IPS-18a (cell line): ENCODE data around the gene MYH9.

Experiments used
- H3K27ac ChIP-seq: one replicate; pipeline ENCODE4 v1.5.1; 2013; ENCODE audit warnings: low read length
- H3K27me3 ChIP-seq: one replicate; pipeline ENCODE4 v1.6.1; 2013; ENCODE audit warnings: mild to moderate bottlenecking, low read length; ENCODE audit not compliant: control insufficient read depth, insufficient read depth
- H3K36me3 ChIP-seq: one replicate; pipeline ENCODE4 v1.6.1; 2013; ENCODE audit warnings: low read depth, low read length; ENCODE audit not compliant: control insufficient read depth
- H3K4me1 ChIP-seq: one replicate; pipeline ENCODE4 v1.6.1; 2013; ENCODE audit warnings: low read depth, low read length; ENCODE audit not compliant: control insufficient read depth
- H3K4me3 ChIP-seq: one replicate; pipeline ENCODE4 v1.5.1; 2013; ENCODE audit warnings: low read length
- H3K9ac ChIP-seq: one replicate; pipeline ENCODE4 v1.6.1; 2013; ENCODE audit warnings: mild to moderate bottlenecking, low read length, moderate library complexity
- H3K9me3 ChIP-seq: one replicate; pipeline ENCODE4 v1.6.1; 2013; ENCODE audit warnings: low read depth, low read length; ENCODE audit not compliant: control insufficient read depth

The MYH9 gene

GRCh38 chr22:36303115-36303467, 84.7 kb downstream of the MYH9 start:
- H3K27ac ChIP-seq: no peak overlapping the region
- H3K36me3 ChIP-seq: peaks cover 92% of the 10 kb centered on the region
- H3K27me3 ChIP-seq: no peaks in the 10 kb centered on the region
- no peak overlapping the region for H3K9ac ChIP-seq
- no peak overlapping the region for H3K4me3 ChIP-seq
- no peaks in the 10 kb centered on the region for H3K9me3 ChIP-seq
- H3K4me1 ChIP-seq: no peaks in the 10 kb centered on the region

- no peak overlapping the region for H3K27ac ChIP-seq
- peaks cover 93% of the 10 kb centered on the region for H3K36me3 ChIP-seq
Measured at GRCh38 chr22:36302439-36303114, 85.2 kb downstream of the MYH9 start.

DNA sequence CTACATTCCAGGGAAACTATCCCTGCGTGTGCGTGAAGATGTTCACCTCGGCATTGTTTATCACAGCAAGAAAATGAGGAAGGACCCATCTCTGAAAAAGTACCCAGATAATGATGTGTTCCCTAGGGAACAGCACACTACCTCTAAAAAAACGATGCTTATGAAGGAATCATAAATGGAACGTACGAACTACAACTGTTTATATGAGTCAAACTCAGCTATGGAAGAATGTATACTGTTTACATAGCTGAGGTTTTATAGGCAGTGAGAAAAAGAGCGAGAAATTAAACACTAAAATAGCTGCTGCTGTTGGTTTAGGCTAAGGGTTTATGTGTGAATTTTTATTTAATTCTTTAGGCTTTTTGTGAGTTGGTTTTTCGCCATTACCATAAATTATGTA, 85.9 kb downstream of the MYH9 start:
- Histone ChIP-seq H3K27me3 (no peaks in the 10 kb centered on the region), H3K4me3 (no peak overlapping the region), H3K4me1 (no peaks in the 10 kb centered on the region), H3K27ac (no peak overlapping the region), H3K36me3 (peaks cover 94% of the 10 kb centered on the region), H3K9ac (no peak overlapping the region), H3K9me3 (no peaks in the 10 kb centered on the region)

More at GRCh38 chr22:36302439-36303114, 85.2 kb downstream of the MYH9 start:
- no peaks in the 10 kb centered on the region for H3K9me3 ChIP-seq
- H3K4me3 ChIP-seq: no peak overlapping the region
- no peaks in the 10 kb centered on the region for H3K27me3 ChIP-seq
- H3K4me1 ChIP-seq: no peaks in the 10 kb centered on the region
- H3K9ac ChIP-seq: no peak overlapping the region

DNA sequence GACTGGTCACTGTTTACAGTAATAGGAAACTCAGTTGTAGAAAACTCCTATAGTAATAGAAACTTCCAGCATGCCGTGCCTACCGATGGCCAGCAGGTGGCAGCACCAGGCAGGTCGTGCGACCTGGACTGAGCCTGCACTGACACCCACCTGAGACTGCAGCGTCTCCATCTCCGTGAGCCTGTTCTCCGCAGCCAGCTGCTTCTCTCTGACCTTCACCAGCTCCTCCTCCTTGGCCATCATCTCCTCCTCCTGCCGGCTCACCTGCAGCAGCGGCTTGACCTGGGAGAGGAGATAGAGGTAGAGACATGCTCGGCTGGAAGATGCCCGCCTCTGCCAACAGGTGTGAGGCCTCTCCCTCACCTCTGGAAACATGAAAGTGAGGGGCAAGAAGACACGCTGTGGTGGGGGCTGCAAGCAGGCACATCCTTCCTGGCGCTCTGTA, 86.4 kb downstream of the MYH9 start:
- Histone ChIP-seq H3K27ac (no peak overlapping the region), H3K36me3 (peaks cover 94% of the 10 kb centered on the region), H3K4me1 (no peaks in the 10 kb centered on the region), H3K27me3 (no peaks in the 10 kb centered on the region), H3K9me3 (no peaks in the 10 kb centered on the region), H3K9ac (no peak overlapping the region), H3K4me3 (no peak overlapping the region)

DNA sequence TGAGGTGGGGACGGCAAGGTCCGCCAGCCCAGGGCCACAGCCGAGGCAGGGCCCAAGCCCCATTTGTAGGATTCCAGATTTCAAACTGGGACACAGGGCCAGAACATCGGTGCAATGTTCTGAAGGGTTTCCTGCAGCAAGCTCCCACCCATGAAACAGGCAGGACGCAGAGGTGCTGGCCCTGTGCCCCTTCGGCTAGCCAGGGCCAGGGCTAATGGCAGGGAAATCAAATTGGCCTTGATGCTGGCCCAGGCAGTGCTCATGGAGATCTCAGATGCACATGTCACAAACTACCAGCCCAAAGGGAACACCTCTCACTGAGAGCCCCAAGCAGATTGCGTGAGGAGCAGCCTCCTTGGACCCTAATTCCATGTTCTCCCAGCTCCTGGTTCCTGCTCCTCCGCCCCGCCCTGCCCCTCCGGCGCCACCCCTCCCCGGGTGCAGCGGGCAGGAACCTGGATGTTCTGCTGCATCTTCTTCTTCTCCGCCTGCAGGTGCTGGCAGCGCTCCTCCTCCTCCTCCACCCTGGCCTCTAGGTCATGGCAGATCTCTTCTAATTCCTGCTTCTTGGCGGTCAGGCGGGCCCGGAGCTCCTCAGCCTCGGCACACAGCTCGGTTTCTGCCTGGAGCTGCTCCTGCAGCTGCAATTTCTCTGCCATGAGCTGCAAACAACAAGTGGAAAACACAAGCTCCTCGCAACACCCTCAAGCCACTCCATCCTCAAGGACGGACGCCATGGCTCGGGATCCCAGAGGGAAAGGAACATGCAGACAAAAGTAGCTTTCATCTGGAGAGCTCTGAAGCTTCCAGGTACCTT, 87.2 kb downstream of the MYH9 start:
- Histone ChIP-seq H3K4me3 (no peak overlapping the region), H3K9me3 (no peaks in the 10 kb centered on the region), H3K9ac (no peak overlapping the region), H3K36me3 (peaks cover 94% of the 10 kb centered on the region), H3K4me1 (no peaks in the 10 kb centered on the region), H3K27ac (no peak overlapping the region), H3K27me3 (no peaks in the 10 kb centered on the region)

DNA sequence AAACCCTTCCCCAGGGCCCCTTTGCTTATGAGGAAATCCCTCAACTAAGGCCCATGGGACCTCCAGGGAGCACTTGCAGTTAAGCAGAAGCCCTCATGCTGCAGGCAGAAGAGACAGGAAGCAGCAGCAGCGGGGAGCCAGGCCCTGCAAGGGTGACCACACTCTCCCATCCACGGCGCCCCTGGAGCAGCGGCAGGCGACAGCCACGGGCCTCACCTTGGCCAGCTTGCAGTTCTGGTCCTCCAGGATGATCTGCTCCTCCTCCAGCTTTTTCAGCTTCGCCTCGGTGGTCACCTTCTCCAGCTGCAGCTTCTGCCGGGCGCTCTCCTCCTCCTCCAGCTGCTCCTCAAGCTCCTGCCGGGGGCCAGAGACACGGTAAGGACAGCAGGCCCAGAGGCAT, 87.9 kb downstream of the MYH9 start:
- H3K27ac ChIP-seq: no peak overlapping the region
- no peak overlapping the region for H3K4me3 ChIP-seq
- no peak overlapping the region for H3K9ac ChIP-seq

DNA sequence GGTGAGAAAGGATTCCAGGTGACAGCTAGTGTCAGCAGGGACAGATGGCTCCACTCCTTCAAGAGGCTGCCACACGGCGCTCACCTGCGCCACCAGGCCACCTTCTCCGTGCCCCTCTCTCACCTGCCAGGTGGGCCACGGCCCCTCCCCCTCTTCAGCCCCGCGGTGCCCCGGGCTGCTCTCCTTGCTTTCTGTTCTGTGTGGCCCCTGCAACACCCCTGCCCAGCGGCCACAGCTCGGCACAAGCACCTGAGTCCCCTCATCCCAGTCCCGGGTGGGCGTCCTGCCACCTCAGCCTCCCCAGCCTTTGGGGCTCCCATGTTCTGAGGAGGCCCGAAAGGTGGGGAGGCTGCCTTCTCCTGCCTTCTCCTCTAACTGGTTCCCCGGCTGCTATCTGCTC, 88.5 kb downstream of the MYH9 start:
- H3K9ac ChIP-seq: no peak overlapping the region

More for the DNA sequence above, 87.9 kb downstream of the MYH9 start:
- Histone ChIP-seq H3K9me3 (no peaks in the 10 kb centered on the region), H3K4me1 (no peaks in the 10 kb centered on the region), H3K36me3 (peaks cover 94% of the 10 kb centered on the region), H3K27me3 (no peaks in the 10 kb centered on the region)

DNA sequence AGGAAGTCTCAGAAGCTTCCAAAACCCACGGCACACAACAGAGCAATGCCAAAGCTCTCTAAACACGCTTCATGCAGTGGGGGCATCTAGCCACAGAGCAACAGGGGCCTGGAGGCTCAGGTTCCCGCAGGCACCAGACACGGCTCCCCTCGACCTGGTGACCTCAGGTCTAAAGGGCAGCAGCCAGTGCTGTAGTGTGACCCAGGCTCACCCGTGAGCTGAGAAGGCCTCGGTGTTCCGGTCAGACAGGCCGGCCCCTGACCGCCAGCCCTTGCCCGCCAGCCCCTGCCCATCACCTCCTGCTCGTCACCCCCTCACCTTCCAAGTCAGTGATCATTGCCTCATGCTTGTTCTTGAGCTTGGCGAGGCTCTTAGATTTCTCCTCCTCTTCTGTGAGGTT, 89.2 kb downstream of the MYH9 start:
- Histone ChIP-seq H3K27me3 (no peaks in the 10 kb centered on the region), H3K9ac (no peak overlapping the region), H3K4me3 (no peak overlapping the region), H3K27ac (no peak overlapping the region), H3K36me3 (peaks cover 94% of the 10 kb centered on the region), H3K9me3 (no peaks in the 10 kb centered on the region), H3K4me1 (no peaks in the 10 kb centered on the region)

More for the DNA sequence above, 88.5 kb downstream of the MYH9 start:
- Histone ChIP-seq H3K4me1 (no peaks in the 10 kb centered on the region), H3K9me3 (no peaks in the 10 kb centered on the region), H3K27ac (no peak overlapping the region), H3K4me3 (no peak overlapping the region), H3K27me3 (no peaks in the 10 kb centered on the region), H3K36me3 (peaks cover 94% of the 10 kb centered on the region)

DNA sequence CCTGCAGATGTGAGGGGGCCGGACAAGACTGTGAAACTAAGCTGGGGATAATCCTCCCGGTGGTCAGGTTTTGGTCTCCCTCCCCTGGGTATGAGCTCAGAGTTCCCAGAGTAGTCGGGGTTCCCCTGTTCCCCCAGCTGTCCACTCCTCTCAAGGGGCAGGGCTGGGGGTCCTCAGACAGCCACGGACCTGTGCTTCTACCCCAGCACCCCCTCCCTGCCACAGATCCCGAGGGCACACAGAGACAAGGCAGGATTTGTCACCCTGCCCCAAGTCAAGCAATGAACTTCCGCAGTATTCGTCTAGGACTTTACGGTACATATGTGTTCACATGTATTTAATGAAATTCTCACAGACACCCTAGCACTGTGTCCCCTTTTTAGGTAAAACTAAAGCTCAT, 89.6 kb downstream of the MYH9 start:
- H3K9ac ChIP-seq: no peak overlapping the region
- H3K36me3 ChIP-seq: peaks cover 97% of the 10 kb centered on the region
- no peaks in the 10 kb centered on the region for H3K27me3 ChIP-seq
- H3K9me3 ChIP-seq: no peaks in the 10 kb centered on the region
- no peak overlapping the region for H3K27ac ChIP-seq
- H3K4me3 ChIP-seq: no peak overlapping the region
- H3K4me1 ChIP-seq: no peaks in the 10 kb centered on the region

- peaks cover 97% of the 10 kb centered on the region for H3K36me3 ChIP-seq
- H3K27me3 ChIP-seq: no peaks in the 10 kb centered on the region
- H3K9me3 ChIP-seq: no peaks in the 10 kb centered on the region
- H3K9ac ChIP-seq: no peak overlapping the region
- H3K4me3 ChIP-seq: no peak overlapping the region
- no peaks in the 10 kb centered on the region for H3K4me1 ChIP-seq
- H3K27ac ChIP-seq: no peak overlapping the region
Measured at GRCh38 chr22:36297568-36297967, 90.2 kb downstream of the MYH9 start.

DNA sequence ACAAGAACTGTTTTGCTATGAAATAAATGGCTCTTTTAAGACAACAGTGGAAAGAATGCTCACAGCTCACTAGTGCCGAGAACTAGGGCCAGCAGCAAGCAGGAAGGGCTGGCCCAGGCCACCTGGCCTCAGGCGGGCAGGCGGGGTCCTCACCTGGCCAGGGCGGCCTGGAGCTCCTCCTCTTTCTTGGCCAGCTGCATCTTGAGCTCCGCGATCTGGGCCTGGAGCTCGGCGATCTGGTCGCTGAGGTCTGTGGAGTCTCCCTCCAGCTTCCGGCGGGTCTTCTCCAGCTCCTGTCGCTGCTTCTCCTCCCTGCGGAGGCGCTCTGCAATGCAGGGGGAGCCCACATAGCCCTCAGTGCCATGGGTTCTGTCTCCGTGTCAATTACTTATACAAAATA, 91.1 kb downstream of the MYH9 start:
- Histone ChIP-seq H3K9me3 (no peaks in the 10 kb centered on the region), H3K27me3 (no peaks in the 10 kb centered on the region), H3K9ac (no peak overlapping the region), H3K36me3 (peaks cover 98% of the 10 kb centered on the region), H3K27ac (no peak overlapping the region), H3K4me1 (no peaks in the 10 kb centered on the region), H3K4me3 (no peak overlapping the region)

DNA sequence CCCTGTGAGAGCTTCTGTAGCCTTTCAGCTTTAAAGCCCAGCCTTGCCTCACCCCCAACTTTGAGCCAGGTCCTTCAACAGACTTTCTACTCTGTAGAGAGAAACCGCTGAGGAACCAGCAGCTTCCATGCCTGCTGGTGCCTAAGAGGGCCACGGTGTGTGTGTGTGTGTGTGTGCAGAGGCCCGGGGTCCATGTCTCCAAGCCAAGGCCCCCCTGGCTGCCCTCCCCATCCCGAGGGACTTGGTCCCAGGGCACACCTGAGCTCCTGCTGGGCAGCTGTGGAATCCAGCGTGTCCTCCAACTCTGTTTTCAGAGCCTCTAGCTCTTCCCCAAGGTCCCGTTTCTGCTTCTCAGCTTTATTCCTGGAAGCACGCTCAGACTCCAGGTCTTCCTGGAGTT, 92.5 kb downstream of the MYH9 start:
- Histone ChIP-seq H3K4me3 (no peak overlapping the region), H3K36me3 (peaks cover 87% of the 10 kb centered on the region), H3K27ac (no peak overlapping the region), H3K9me3 (no peaks in the 10 kb centered on the region), H3K27me3 (no peaks in the 10 kb centered on the region), H3K4me1 (no peaks in the 10 kb centered on the region), H3K9ac (no peak overlapping the region)
